Keratinocyte (primary cell): ENCODE results near the gene KRTAP24-1. TPM values are rescaled to one million over a fixed set of nuclear protein-coding genes. Genes with fewer than 3 reads are reported as not detected.

Experiments
- DNase-seq: peaks from one replicate; pipeline ENCODE4 v3.0.0-alpha.2; 2011; ENCODE audit warnings: low read depth, missing footprints, low spot score
- FAIRE-seq: peaks from 2 replicates; lab custom pipeline; 2011; peaks lifted over from hg19 to GRCh38; lab: Jason Lieb, UNC
- H2AFZ ChIP-seq: 2 replicates; pipeline ENCODE4 v1.6.0; 2012; ENCODE audit warnings: low read length, control low read depth, inconsistent platforms; ENCODE audit not compliant: control insufficient read depth
- H3K27ac ChIP-seq: 2 replicates; pipeline ENCODE4 v1.5.1; 2011; ENCODE audit warnings: low read length; ENCODE audit not compliant: control insufficient read depth, insufficient read depth
- H3K27me3 ChIP-seq: 3 replicates; pipeline ENCODE4 v1.6.0; 2011; ENCODE audit warnings: low read length; ENCODE audit not compliant: control insufficient read depth, insufficient read depth; ENCODE audit errors: extremely low read depth
- H3K36me3 ChIP-seq, 2 experiments: 2 replicates in 1 of 2; 3 replicates in 1 of 2; pipeline ENCODE4 v1.5.1; 2011; ENCODE audit warnings: low read length in 2 of 2, mild to moderate bottlenecking in 1 of 2; ENCODE audit not compliant: control insufficient read depth in 2 of 2, insufficient read depth in 2 of 2; ENCODE audit errors: extremely low read depth in 1 of 2
- H3K4me1 ChIP-seq: 3 replicates; pipeline ENCODE4 v1.5.1; 2011; ENCODE audit warnings: low read length; ENCODE audit not compliant: control insufficient read depth, insufficient read depth; ENCODE audit errors: extremely low read depth
- H3K4me2 ChIP-seq: 3 replicates; pipeline ENCODE4 v1.6.0; 2011; ENCODE audit warnings: low read depth, low read length; ENCODE audit not compliant: control insufficient read depth, insufficient read depth; ENCODE audit errors: extremely low read depth
- H3K4me3 ChIP-seq, 3 experiments: fragments of 200-600 bp in 1 of 3; sonication (generic) in 1 of 3; 2 replicates in 2 of 3; 3 replicates in 1 of 3; pipeline ENCODE4 v1.5.1; 2011 to 2016; ENCODE audit warnings: low read length in 3 of 3, mild to moderate bottlenecking in 3 of 3, control low read depth in 2 of 3, inconsistent platforms in 1 of 3, low read depth in 1 of 3, mixed read lengths in 1 of 3, mixed run types in 1 of 3, moderate library complexity in 1 of 3; ENCODE audit not compliant: control insufficient read depth in 2 of 3, insufficient read depth in 2 of 3; ENCODE audit errors: extremely low read depth in 1 of 3
- H3K79me2 ChIP-seq: 2 replicates; pipeline ENCODE4 v1.6.0; 2012; ENCODE audit warnings: low read length; ENCODE audit not compliant: control insufficient read depth, insufficient read depth
- H3K9ac ChIP-seq: 3 replicates; pipeline ENCODE4 v1.6.0; 2011; ENCODE audit warnings: low read length; ENCODE audit not compliant: control insufficient read depth, insufficient read depth; ENCODE audit errors: extremely low read depth
- H3K9me1 ChIP-seq: 3 replicates; pipeline ENCODE4 v1.6.0; 2011; ENCODE audit warnings: low read length; ENCODE audit not compliant: control insufficient read depth, insufficient read depth; ENCODE audit errors: extremely low read depth
- H3K9me3 ChIP-seq: 2 replicates; pipeline ENCODE4 v1.5.1; 2012; ENCODE audit warnings: low read depth, low read length; ENCODE audit not compliant: control insufficient read depth
- H4K20me1 ChIP-seq: 3 replicates; pipeline ENCODE4 v1.6.0; 2011; ENCODE audit warnings: low read length; ENCODE audit not compliant: control insufficient read depth, insufficient read depth; ENCODE audit errors: extremely low read depth
- EZH2 ChIP-seq: IDR thresholded peaks from one replicate; pipeline ENCODE4 v1.6.1; 2012; ENCODE audit warnings: inconsistent platforms, mild to moderate bottlenecking, low read length, moderate library complexity
- dilution Hi-C: fragments of 300-500 bp; cut with MboI; formaldehyde crosslinking; loops from one replicate; pipeline ENCODE4 v1.7.0; 2020; ENCODE audit warnings: low sequenced_read_pairs; ENCODE audit not compliant: extremely low pct_ligation_motif_present
- polyA plus RNA-seq, 5 experiments: library from polyadenylated mRNA; depleted of rRNA in 3 of 5; stranded (reverse) in 3 of 5; stranded (forward) in 1 of 5; unstranded in 1 of 5; fragments of >200 nt; gene quantifications; 1 replicate in 1 of 5; 2 replicates in 3 of 5; 3 replicates in 1 of 5; pipeline versions ENCODE4 v1.2.1 to v1.2.3, GENCODE V29; 2011 to 2012; ENCODE audit warnings: missing spikeins in 2 of 5, low read depth in 1 of 5, low replicate concordance in 1 of 5
- TF ChIP-seq, protein P1 (sequence below), 3 experiments: IDR thresholded peaks in 1 of 3; conservative IDR thresholded peaks in 1 of 3; optimal IDR thresholded peaks in 1 of 3; 2 replicates in 2 of 3; 3 replicates in 1 of 3; pipeline versions ENCODE3 to v1.5.1; 2011; ENCODE audit warnings: low read length in 3 of 3, mild to moderate bottlenecking in 3 of 3, moderate library complexity in 2 of 3, control low read depth in 1 of 3, inconsistent platforms in 1 of 3; ENCODE audit not compliant: insufficient read depth in 2 of 3; ENCODE audit errors: extremely low read depth in 1 of 3

The KRTAP24-1 gene
- polyA plus RNA-seq, 1 donor (not counting 4 experiments of a cell fraction or from before 2014, with no cell fraction given) = not detected

GRCh38 chr21:30255679-30256078 lies 27.1 kb downstream of the KRTAP24-1 start:
- no peak for TF ChIP-seq EZH2
- TF ChIP-seq, protein P1, sequence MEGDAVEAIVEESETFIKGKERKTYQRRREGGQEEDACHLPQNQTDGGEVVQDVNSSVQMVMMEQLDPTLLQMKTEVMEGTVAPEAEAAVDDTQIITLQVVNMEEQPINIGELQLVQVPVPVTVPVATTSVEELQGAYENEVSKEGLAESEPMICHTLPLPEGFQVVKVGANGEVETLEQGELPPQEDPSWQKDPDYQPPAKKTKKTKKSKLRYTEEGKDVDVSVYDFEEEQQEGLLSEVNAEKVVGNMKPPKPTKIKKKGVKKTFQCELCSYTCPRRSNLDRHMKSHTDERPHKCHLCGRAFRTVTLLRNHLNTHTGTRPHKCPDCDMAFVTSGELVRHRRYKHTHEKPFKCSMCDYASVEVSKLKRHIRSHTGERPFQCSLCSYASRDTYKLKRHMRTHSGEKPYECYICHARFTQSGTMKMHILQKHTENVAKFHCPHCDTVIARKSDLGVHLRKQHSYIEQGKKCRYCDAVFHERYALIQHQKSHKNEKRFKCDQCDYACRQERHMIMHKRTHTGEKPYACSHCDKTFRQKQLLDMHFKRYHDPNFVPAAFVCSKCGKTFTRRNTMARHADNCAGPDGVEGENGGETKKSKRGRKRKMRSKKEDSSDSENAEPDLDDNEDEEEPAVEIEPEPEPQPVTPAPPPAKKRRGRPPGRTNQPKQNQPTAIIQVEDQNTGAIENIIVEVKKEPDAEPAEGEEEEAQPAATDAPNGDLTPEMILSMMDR (optimal IDR thresholded peaks at IDR 0.05 in 1 of 3, IDR thresholded peaks at IDR 0.05 in 1 of 3, conservative IDR thresholded peaks at IDR 0.05 in 1 of 3; ENCODE audit: extremely low read depth in 1 of 3, insufficient read depth in 2 of 3, low read length in 3 of 3) = no peak
- Histone ChIP-seq H3K79me2 (no peaks in the 10 kb centered on the region), H3K4me2 (no peak overlapping the region), H3K27me3 (no peaks in the 10 kb centered on the region), H3K4me1 (peaks cover 6% of the 10 kb centered on the region), H2AFZ (peak overlapping the region; percentile 16), H3K9me3 (no peaks in the 10 kb centered on the region), H4K20me1 (no peaks in the 10 kb centered on the region), H3K36me3 (no peaks in the 10 kb centered on the region), H3K9me1 (no peaks in the 10 kb centered on the region), H3K4me3 (no peak overlapping the region), H3K9ac (no peak overlapping the region), H3K27ac (peak overlapping the region; percentile 10)
- FAIRE-seq (peak; percentile 29), DNase-seq (no peak)
- dilution Hi-C loops = no loop called here

GRCh38 chr21:30251781-30252180 lies 31.0 kb downstream of the KRTAP24-1 start:
- H3K79me2 ChIP-seq = no peaks in the 10 kb centered on the region

More at GRCh38 chr21:30251781-30252180, 31.0 kb downstream of the KRTAP24-1 start:
- Histone ChIP-seq H3K27me3 (no peaks in the 10 kb centered on the region), H3K9me3 (no peaks in the 10 kb centered on the region), H3K4me3 (no peak overlapping the region), H3K36me3 (no peaks in the 10 kb centered on the region), H3K9ac (no peak overlapping the region), H3K27ac (no peak overlapping the region), H2AFZ (no peak overlapping the region), H4K20me1 (no peaks in the 10 kb centered on the region), H3K4me2 (no peak overlapping the region), H3K9me1 (no peaks in the 10 kb centered on the region), H3K4me1 (peaks cover 6% of the 10 kb centered on the region)
- TF ChIP-seq, protein P1 (optimal IDR thresholded peaks at IDR 0.05 in 1 of 3, IDR thresholded peaks at IDR 0.05 in 1 of 3, conservative IDR thresholded peaks at IDR 0.05 in 1 of 3; ENCODE audit: extremely low read depth in 1 of 3, insufficient read depth in 2 of 3, low read length in 3 of 3) = no peak
- no peak for TF ChIP-seq EZH2
- dilution Hi-C loops = no loop called here
- DNase-seq (no peak), FAIRE-seq (no peak)
